Measurements from ENCODE around the gene MFSD8. TPM values are rescaled to one million over a fixed set of nuclear protein-coding genes. Genes with fewer than 3 reads are reported as not detected.
"Not testable (repeated sequence)": the region's sequence is repeated elsewhere in the genome, so short reads cannot be mapped to it uniquely, and the experiment has no call there.

MFSD8 gene
- total RNA-seq, 2 donors from 2014 or later: 19.9 to 22.0 TPM

GRCh38 chr4:127959794-127960193 lies 5.2 kb downstream of the MFSD8 start:
- no peak for DNase-seq
- H3K4me1 ChIP-seq: no peaks in the 10 kb centered on the region
- intact Hi-C loops (cut with DNase I): loop anchor here (10.0 kb wide), 1 partner anchor 75 kb away; the partner anchor contains the start of gene PLK4
- no peaks in the 10 kb centered on the region for H3K27me3 ChIP-seq
- H3K9me3 ChIP-seq: no peaks in the 10 kb centered on the region
- H3K36me3 ChIP-seq: no peaks in the 10 kb centered on the region
- no peak overlapping the region for H3K27ac ChIP-seq
- H3K9ac ChIP-seq (ENCODE audit: low read depth in 2 of 2, low read length in 2 of 2): no peak overlapping the region
- no peak overlapping the region for H3K4me3 ChIP-seq
- TF ChIP-seq CTCF (IDR thresholded peaks at IDR 0.05): no peak

GRCh38 chr4:127957105-127957504 lies 7.9 kb downstream of the MFSD8 start:
- no peaks in the 10 kb centered on the region for H3K27me3 ChIP-seq
- no peak for DNase-seq

GRCh38 chr4:127936974-127937373 lies 28.0 kb downstream of the MFSD8 start:
- H3K27ac ChIP-seq: no peak overlapping the region
- intact Hi-C loops (cut with DNase I): no loop called here
- H3K4me1 ChIP-seq: no peaks in the 10 kb centered on the region
- H3K9me3 ChIP-seq: no peaks in the 10 kb centered on the region
- no peak for TF ChIP-seq CTCF (IDR thresholded peaks at IDR 0.05)
- no peak for DNase-seq
- H3K9ac ChIP-seq (ENCODE audit: low read depth in 2 of 2, low read length in 2 of 2): no peak overlapping the region
- H3K27me3 ChIP-seq: no peaks in the 10 kb centered on the region
- H3K36me3 ChIP-seq: no peaks in the 10 kb centered on the region
- H3K4me3 ChIP-seq: no peak overlapping the region

More at GRCh38 chr4:127957105-127957504, 7.9 kb downstream of the MFSD8 start:
- Histone ChIP-seq H3K4me3 (no peak overlapping the region), H3K4me1 (no peaks in the 10 kb centered on the region), H3K9ac (ENCODE audit: low read depth in 2 of 2, low read length in 2 of 2) (no peak overlapping the region), H3K9me3 (no peaks in the 10 kb centered on the region), H3K27ac (no peak overlapping the region), H3K36me3 (no peaks in the 10 kb centered on the region)
- intact Hi-C loops (cut with DNase I): no loop called here
- TF ChIP-seq CTCF (IDR thresholded peaks at IDR 0.05): no peak

- H3K9ac ChIP-seq (ENCODE audit: low read depth in 2 of 2, low read length in 2 of 2); H3K4me1 ChIP-seq; H3K4me3 ChIP-seq; H3K27ac ChIP-seq; H3K27me3 ChIP-seq; H3K9me3 ChIP-seq; H3K36me3 ChIP-seq; intact Hi-C loops (cut with DNase I); DNase-seq: not testable (repeated sequence)
These were observed 33.1 kb downstream of the MFSD8 start for GRCh38 chr4:127931836-127932235.

- no peaks in the 10 kb centered on the region for H3K4me1 ChIP-seq
These were observed 34.8 kb downstream of the MFSD8 start for GRCh38 chr4:127930175-127930574.

GRCh38 chr4:127925720-127926119 lies 39.3 kb downstream of the MFSD8 start:
- H3K9ac ChIP-seq (ENCODE audit: low read depth in 2 of 2, low read length in 2 of 2); H3K4me1 ChIP-seq; intact Hi-C loops (cut with DNase I); H3K27ac ChIP-seq; H3K9me3 ChIP-seq; H3K4me3 ChIP-seq; H3K36me3 ChIP-seq; H3K27me3 ChIP-seq; DNase-seq: not testable (repeated sequence)

More at GRCh38 chr4:127930175-127930574, 34.8 kb downstream of the MFSD8 start:
- Histone ChIP-seq H3K27me3 (no peaks in the 10 kb centered on the region), H3K9ac (ENCODE audit: low read depth in 2 of 2, low read length in 2 of 2) (no peak overlapping the region), H3K36me3 (no peaks in the 10 kb centered on the region), H3K9me3 (no peaks in the 10 kb centered on the region), H3K4me3 (no peak overlapping the region), H3K27ac (no peak overlapping the region)
- intact Hi-C loops (cut with DNase I): no loop called here
- DNase-seq: no peak
- TF ChIP-seq CTCF (IDR thresholded peaks at IDR 0.05): no peak

- H3K27me3 ChIP-seq: no peaks in the 10 kb centered on the region
- H3K9me3 ChIP-seq: no peaks in the 10 kb centered on the region
- H3K36me3 ChIP-seq: no peaks in the 10 kb centered on the region
- DNase-seq: no peak
- no peak overlapping the region for H3K9ac ChIP-seq (ENCODE audit: low read depth in 2 of 2, low read length in 2 of 2)
- H3K4me1 ChIP-seq: no peaks in the 10 kb centered on the region
- intact Hi-C loops (cut with DNase I): no loop called here
- no peak for TF ChIP-seq CTCF (IDR thresholded peaks at IDR 0.05)
- H3K27ac ChIP-seq: no peak overlapping the region
- H3K4me3 ChIP-seq: no peak overlapping the region
These were observed 42.7 kb downstream of the MFSD8 start for GRCh38 chr4:127922226-127922625.
